Stimulated activated memory B cell treated with anti-CD40 and anti-IgM and Interleukin-4, amounts not matched to agents 10 μg/mL and 1 μg/mL and 100 μg/mL, for 72 hours (primary cell): ENCODE data around the gene UBE2O.

Experiments
- ATAC-seq: fragments of 150-1000 bp; cut with Tn5 transposase; 2 replicates; pipeline ENCODE4 v1.10.0; 2021
- H3K27ac Mint-ChIP-seq: one replicate; pipeline ENCODE4 v1.8.0; 2022; ENCODE audit warnings: mild to moderate bottlenecking, mixed read lengths
- H3K27me3 Mint-ChIP-seq: one replicate; pipeline ENCODE4 v1.8.0; 2022; ENCODE audit warnings: mixed read lengths
- H3K36me3 Mint-ChIP-seq: one replicate; pipeline ENCODE4 v1.8.0; 2022; ENCODE audit warnings: mixed read lengths
- H3K4me1 Mint-ChIP-seq: one replicate; pipeline ENCODE4 v1.8.0; 2022; ENCODE audit warnings: mixed read lengths
- H3K4me3 Mint-ChIP-seq: one replicate; pipeline ENCODE4 v1.8.0; 2022; ENCODE audit warnings: mild to moderate bottlenecking, moderate library complexity, mixed read lengths
- H3K9me3 Mint-ChIP-seq: one replicate; pipeline ENCODE4 v1.8.0; 2022; ENCODE audit warnings: mixed read lengths

UBE2O gene

DNA sequence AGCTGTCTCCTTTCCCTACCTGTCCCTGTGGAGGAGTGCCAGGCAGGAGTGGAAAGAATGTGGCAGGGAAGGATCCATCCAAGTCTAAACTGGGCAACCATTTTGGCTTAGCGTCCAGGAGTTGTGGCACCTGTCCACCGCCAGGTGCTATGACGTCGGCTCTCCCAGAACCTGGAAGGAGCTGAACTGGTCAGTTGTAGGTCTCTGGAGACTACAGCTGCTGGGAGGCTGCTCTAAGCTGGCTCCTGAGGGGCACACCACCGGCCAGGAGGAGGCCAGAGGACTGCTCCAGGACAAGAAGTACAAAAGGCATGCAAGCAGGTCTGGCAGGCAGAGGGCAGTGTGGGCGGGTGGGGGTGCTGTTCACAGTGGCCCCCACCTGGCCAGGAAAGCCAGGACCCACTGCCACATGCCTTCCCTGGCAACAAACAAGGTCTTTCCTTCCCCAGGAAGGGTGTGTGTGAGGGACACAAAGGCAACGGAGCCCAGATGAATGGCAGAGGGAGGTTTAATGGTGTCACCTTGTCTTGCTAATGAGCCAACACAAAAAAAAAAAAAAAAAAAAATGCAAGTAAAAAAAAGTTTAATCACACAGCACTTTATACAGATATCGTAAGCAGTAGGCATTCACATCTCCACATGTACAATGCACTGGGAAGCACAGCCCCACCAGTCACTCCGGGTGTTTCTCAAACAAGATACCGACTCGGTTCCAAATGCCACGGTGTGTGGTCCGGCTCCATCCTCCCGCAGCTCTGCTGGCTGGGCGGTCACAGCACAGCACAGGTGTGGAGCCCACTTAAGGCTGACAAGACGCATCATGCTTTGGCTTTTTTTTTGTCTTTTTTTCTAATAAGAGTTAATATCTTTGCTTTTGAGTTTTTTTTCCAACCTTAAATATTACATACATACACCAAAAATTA lies 63.7 kb downstream of the UBE2O start:
- Mint-ChIP-seq H3K27ac (no peak overlapping the region), H3K27me3 (no peaks in the 10 kb centered on the region), H3K36me3 (peaks cover 33% of the 10 kb centered on the region), H3K4me1 (peaks cover 20% of the 10 kb centered on the region), H3K4me3 (no peak overlapping the region), H3K9me3 (no peaks in the 10 kb centered on the region)
- ATAC-seq: no peak

DNA sequence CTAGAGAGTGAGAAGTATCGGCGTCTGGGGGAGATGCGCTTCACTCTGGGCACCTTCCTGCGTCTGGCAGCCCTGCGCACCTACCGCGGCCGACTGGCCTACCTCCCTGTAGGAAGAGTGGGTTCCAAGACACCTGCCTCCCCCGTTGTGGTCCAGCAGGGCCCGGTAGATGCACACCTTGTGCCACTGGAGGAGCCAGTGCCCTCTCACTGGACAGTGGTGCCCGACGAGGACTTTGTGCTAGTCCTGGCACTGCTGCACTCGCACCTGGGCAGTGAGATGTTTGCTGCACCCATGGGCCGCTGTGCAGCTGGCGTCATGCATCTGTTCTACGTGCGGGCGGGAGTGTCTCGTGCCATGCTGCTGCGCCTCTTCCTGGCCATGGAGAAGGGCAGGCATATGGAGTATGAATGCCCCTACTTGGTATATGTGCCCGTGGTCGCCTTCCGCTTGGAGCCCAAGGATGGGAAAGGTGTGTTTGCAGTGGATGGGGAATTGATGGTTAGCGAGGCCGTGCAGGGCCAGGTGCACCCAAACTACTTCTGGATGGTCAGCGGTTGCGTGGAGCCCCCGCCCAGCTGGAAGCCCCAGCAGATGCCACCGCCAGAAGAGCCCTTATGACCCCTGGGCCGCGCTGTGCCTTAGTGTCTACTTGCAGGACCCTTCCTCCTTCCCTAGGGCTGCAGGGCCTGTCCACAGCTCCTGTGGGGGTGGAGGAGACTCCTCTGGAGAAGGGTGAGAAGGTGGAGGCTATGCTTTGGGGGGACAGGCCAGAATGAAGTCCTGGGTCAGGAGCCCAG lies 65.8 kb downstream of the UBE2O start:
- H3K4me3 Mint-ChIP-seq: no peak overlapping the region
- peaks cover 24% of the 10 kb centered on the region for H3K36me3 Mint-ChIP-seq
- no peak overlapping the region for H3K27ac Mint-ChIP-seq
- H3K9me3 Mint-ChIP-seq: no peaks in the 10 kb centered on the region
- peaks cover 5% of the 10 kb centered on the region for H3K27me3 Mint-ChIP-seq
- H3K4me1 Mint-ChIP-seq: peaks cover 26% of the 10 kb centered on the region
- no peak for ATAC-seq

DNA sequence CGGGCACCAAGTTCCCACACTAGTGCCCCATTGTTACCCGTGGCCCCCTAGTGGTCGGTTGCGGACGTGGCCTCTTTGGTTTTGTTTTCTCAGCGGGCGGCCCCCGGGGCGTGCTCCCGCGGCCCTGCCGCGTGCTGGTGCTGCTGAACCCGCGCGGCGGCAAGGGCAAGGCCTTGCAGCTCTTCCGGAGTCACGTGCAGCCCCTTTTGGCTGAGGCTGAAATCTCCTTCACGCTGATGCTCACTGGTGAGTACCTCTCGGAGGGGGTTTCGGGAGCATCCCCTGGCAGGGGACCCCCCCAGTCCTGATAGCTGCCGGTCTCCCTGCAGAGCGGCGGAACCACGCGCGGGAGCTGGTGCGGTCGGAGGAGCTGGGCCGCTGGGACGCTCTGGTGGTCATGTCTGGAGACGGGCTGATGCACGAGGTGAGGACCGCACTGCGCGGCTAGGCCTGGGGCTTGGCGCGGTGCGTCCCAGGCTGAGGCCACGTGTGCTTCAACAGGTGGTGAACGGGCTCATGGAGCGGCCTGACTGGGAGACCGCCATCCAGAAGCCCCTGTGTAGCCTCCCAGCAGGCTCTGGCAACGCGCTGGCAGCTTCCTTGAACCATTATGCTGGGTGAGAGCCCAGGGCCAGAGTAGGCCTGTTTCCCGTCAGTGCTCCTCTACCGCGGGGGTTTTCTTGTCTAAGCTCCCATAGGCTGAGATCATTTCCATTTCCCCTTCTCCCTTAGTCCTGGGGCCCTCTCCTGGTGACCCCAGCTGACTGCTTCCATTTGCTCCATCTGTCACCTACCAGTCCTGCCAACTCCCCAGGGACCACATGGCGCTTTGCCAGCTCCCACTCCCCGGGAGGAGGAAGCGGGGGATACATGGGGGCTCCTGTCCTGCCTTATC lies 66.8 kb downstream of the UBE2O start:
- H3K4me1 Mint-ChIP-seq: peaks cover 26% of the 10 kb centered on the region
- peak; percentile 46 for ATAC-seq
- H3K4me3 Mint-ChIP-seq: peak overlapping the region; percentile 74
- H3K27me3 Mint-ChIP-seq: peaks cover 15% of the 10 kb centered on the region
- H3K36me3 Mint-ChIP-seq: peaks cover 17% of the 10 kb centered on the region
- no peak overlapping the region for H3K27ac Mint-ChIP-seq
- no peaks in the 10 kb centered on the region for H3K9me3 Mint-ChIP-seq

DNA sequence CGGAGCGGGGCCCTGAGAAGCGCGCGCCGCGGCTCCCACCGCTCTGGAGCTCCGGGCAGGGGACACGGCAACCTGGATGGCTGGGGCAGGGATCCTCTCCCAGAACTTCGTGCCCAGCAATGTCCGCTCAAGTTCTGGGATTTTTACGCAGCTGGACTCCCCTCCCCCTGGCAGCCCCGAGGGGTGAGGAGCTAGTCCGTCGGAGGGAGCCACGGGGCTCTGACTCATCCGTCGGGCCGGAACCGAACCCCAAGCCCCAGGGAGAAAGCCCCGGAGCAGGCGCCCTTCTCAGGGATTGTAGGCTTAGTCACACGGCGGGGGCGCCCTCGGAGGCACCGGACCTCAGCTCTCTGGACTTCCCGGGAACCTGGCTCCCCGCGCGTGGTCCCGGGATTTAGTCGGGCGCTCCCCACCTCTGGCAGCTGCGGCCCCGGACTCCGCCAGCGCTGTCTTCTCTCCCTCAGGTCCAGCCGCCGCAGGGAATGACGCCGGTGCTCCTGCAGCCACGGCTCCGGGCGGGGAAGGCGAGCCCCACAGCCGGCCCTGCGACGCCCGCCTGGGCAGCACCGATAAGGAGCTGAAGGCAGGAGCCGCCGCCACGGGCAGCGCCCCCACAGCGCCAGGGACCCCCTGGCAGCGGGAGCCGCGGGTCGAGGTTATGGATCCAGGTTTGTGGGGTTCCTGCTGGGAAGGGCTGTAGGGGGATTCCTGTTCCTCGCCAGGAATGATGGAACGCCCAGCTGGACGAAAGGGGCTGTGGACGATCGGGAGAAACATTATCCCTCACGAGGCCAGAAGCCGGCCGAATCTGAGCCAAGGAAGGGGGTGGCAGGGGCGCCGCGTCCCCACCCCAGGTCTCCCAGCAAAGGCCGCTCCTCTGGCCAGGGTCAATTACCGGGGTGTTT lies 67.7 kb downstream of the UBE2O start:
- Mint-ChIP-seq H3K4me1 (peaks cover 26% of the 10 kb centered on the region), H3K4me3 (peak overlapping the region; percentile 74), H3K36me3 (peaks cover 10% of the 10 kb centered on the region), H3K9me3 (no peaks in the 10 kb centered on the region), H3K27me3 (peaks cover 17% of the 10 kb centered on the region), H3K27ac (no peak overlapping the region)
- ATAC-seq: no peak

DNA sequence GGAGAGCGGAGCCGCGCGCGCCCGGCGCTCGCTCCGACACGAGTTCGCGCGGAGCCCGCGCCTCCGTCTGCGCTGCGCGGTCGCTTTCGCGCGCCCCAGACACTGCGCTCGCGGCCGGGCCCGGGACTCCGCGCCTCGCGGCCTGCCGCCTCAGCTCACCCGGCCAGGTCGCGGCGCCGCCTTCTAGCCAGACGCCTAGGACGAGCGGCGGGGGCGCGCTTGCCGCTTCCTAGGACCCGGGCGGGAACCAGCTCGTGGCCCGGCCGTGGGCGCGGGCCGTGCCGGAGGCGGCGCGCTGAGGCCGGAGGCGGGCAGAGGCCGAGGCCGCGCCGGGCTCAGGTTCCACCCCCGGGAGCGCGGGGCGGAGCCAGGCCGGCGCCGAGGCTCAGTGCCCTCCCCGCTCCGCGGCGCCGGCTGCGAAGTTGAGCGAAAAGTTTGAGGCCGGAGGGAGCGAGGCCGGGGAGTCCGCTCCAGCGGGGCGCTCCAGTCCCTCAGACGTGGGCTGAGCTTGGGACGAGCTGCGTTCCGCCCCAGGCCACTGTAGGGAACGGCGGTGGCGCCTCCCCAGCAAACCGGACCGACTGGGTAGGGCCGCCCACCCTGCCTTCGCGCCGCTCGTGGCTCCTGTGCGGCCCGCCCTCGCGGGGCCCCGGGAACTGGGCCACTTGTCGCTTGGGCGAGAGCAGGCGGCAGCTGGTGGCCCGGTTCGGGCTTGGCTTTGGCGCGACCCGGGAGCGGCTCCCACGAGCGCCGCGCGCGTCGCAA lies 68.5 kb downstream of the UBE2O start, which contains the start of gene SPHK1:
SPHK1 (plus strand) TSS at position 388 of the 765 bp plus-strand sequence. CDS start 1,036 bp downstream, outside the sequence.
- no peaks in the 10 kb centered on the region for H3K9me3 Mint-ChIP-seq
- peaks cover 6% of the 10 kb centered on the region for H3K36me3 Mint-ChIP-seq
- H3K27ac Mint-ChIP-seq: peak within 1 kb of the TSS; percentile 87
- peak within 1 kb of the TSS; percentile 85 for H3K4me3 Mint-ChIP-seq
- ATAC-seq: peak; percentile 87
- peaks cover 17% of the 10 kb centered on the region for H3K27me3 Mint-ChIP-seq
- H3K4me1 Mint-ChIP-seq: peaks cover 26% of the 10 kb centered on the region

DNA sequence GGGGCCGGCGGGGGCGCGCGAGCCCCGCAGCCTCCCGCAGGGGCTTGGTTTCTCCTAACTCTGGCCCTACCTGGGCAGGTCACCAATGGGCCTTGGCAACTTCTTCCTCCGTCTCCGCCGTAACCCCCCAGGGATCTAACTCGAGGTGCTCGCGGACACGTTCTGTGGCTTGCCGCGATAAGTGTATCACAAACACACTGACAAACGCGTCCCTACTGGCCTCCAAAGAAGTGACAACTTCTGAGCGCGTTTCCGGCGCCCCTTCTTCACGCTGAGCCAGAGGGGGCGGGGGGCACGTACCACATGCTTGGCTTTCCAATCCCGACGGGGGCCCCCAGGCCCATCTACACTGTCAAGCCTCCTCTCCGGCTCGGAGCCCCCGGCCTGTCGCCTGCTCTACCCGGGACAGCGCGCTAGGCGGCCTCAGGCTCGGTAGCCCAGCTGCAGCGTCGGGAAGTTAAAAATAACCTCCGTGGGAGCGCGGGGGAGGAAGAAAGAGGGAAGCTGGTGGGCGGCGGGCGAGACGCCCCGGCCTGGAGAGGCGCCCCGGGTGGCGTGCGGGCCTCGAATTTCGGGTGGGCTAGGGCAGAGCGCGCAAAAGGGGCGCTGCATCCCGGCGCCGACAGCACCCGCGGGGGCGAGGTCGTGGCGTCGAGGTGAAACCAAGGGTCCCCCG lies 69.3 kb downstream of the UBE2O start:
- peak; percentile 56 for ATAC-seq
- peaks cover 26% of the 10 kb centered on the region for H3K4me1 Mint-ChIP-seq
- no peaks in the 10 kb centered on the region for H3K36me3 Mint-ChIP-seq
- peak overlapping the region; percentile 87 for H3K27ac Mint-ChIP-seq
- peak overlapping the region; percentile 85 for H3K4me3 Mint-ChIP-seq
- H3K27me3 Mint-ChIP-seq: peaks cover 17% of the 10 kb centered on the region
- no peaks in the 10 kb centered on the region for H3K9me3 Mint-ChIP-seq

DNA sequence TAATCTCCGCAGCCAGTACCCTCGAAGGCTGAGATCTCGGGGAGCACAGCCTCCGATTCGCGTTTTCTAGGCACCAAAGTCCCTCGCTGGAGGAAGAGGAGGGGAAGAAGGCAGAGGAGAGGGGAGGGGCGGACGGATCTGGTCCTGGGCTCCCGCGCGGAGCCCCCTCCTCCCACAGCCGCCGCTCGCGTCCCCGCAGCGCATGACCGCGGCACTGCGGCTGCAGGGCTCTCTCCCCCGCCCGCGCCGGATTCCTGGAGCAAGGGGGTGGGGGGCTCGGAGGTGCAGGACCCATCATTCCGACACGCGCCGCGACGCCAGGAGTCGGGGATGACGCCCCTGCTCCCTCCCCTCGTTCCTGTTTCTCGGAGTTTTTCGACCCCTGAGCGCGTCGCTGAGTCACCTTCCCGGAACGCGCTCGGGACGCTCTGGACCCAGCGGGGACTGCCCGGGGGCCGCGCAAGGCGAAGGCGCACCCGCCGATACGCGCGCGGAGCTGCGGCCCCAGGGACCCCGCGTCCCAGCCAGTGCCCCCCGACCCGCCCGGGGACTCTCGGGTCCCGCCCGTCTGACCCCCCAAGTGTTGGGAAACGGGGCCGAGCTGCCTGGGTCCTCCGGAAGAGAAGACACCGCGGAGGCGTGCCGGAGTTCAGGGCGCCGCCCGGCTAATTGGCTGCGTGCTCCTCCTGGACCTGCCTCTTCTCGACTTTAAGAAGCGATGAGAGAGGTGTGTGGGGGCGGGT lies 70.0 kb downstream of the UBE2O start:
- H3K36me3 Mint-ChIP-seq: no peaks in the 10 kb centered on the region
- peaks cover 17% of the 10 kb centered on the region for H3K27me3 Mint-ChIP-seq
- ATAC-seq: peak; percentile 56
- peak overlapping the region; percentile 87 for H3K27ac Mint-ChIP-seq
- peaks cover 26% of the 10 kb centered on the region for H3K4me1 Mint-ChIP-seq
- H3K9me3 Mint-ChIP-seq: no peaks in the 10 kb centered on the region
- peak overlapping the region; percentile 85 for H3K4me3 Mint-ChIP-seq

DNA sequence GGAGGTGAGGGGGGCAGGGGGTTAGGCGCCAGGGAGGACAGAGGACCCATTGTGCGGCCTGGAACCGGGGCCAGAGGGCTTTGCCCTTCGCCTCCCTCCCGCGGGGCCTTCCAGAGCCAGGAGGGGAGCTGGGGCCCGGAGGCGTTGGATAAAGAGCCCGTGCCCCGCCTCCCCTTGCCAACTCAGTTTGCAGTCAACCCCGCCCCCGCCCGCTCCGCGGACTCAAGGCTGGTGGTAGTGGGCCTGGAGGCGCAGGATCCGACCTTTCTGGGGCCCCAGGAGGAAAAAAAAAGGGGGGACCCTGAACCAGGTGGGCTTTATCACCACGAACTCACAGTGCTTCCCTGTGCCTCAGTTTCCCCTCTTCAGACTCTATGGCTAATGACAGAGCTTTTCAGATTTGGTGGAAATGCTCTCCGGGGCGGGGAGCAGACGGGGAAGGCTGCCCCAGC lies 70.6 kb downstream of the UBE2O start:
- no peaks in the 10 kb centered on the region for H3K36me3 Mint-ChIP-seq
- peaks cover 22% of the 10 kb centered on the region for H3K27me3 Mint-ChIP-seq
- peak overlapping the region; percentile 85 for H3K4me3 Mint-ChIP-seq
- peaks cover 26% of the 10 kb centered on the region for H3K4me1 Mint-ChIP-seq
- no peaks in the 10 kb centered on the region for H3K9me3 Mint-ChIP-seq
- no peak for ATAC-seq
- no peak overlapping the region for H3K27ac Mint-ChIP-seq

DNA sequence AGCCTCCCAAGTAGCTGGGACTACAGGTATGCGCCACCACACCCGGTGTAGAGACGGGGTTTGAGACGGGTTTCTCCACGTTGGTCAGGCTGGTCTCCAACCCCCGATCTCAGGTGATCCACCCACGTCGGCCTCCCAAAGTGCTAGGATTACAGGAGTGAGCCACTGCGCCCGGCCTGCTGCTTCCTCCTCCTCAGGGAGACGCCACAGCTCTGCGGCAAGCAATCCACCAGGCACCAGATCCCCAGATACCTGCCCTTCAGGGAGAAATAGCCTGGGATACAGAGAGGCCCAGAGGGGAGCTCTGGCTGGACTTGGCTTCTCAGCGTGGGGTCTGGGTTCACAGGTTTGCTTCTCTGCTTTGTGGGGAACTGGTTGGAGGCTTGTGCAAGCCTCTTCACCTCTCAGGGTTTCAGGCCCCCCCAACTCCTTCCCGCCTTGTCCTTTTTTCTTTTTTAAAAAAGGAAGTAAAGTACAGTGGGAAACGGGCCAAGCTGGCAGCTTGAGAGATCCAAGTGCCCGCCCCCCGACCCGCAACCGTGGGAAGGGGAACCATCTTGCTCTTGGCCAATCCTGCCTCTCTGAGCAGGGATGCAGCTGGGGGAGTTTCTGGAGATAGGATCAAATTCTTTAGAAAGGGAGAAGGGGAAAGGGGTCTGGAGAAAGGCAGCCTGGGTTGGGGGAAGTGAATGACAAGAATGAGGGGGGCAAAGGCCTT lies 71.2 kb downstream of the UBE2O start:
- Mint-ChIP-seq H3K27me3 (peaks cover 26% of the 10 kb centered on the region), H3K36me3 (no peaks in the 10 kb centered on the region), H3K4me1 (peaks cover 24% of the 10 kb centered on the region), H3K4me3 (peak overlapping the region; percentile 56), H3K9me3 (no peaks in the 10 kb centered on the region), H3K27ac (no peak overlapping the region)
- ATAC-seq: no peak

DNA sequence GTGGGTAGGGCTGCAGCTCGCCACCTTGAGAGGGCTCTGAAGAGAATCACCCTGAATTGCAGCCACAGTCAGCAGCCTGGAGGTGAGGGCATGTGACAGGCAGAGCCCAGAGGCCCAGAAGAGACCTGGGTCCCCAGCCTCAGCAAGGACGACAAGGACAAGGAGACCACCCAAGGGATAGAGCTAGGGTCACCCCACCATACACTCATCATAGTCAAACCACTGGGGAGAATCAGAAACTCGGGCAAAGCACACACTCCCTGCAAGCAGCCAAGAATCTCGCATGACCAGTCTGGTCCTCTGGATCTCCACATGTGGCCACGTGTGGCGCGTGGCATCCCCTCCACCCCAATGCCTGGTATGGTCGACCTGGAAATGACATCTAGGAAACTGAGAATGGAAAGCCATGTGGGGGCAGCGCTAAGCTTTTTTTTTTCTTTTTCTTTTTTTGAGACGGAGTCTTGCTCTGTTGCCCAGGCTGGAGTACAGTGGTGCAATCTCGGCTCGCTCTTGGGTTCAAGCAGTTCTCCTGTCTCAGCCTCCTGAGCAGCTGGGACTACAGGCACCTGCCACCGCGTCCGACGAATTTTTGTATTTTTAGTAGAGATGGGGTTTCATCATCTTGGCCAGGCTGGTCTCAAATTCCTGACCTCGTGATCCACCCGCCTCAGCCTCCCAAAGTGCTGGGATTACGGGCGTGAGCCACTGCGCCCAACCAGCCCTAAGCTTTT lies 73.1 kb downstream of the UBE2O start:
- Mint-ChIP-seq H3K4me3 (no peak overlapping the region), H3K36me3 (no peaks in the 10 kb centered on the region), H3K27me3 (peaks cover 26% of the 10 kb centered on the region), H3K9me3 (no peaks in the 10 kb centered on the region), H3K27ac (no peak overlapping the region), H3K4me1 (peaks cover 6% of the 10 kb centered on the region)
- no peak for ATAC-seq

DNA sequence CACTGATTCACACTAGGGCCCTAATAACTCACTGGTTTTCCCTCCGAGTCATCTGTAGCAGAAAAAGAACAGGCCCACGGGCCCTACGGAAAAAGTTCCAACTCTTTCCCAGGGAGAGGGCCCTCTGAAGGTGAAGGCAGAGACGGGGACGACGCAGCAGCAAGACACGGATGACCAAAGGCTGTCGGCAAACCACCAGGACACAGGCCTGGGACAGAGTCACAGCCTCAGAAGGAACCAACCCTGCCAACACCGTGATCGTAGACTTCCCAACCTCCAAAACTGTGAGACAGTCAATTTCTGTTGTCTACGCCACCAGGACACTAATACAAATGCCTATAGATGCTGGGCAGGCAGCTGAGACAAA lies 73.7 kb downstream of the UBE2O start:
- Mint-ChIP-seq H3K36me3 (no peaks in the 10 kb centered on the region), H3K4me1 (peaks cover 6% of the 10 kb centered on the region), H3K9me3 (no peaks in the 10 kb centered on the region), H3K27ac (no peak overlapping the region), H3K27me3 (peaks cover 26% of the 10 kb centered on the region), H3K4me3 (no peak overlapping the region)
- no peak for ATAC-seq
